GM18861 (cell line): ENCODE measurements around the gene CCK.

Experiments
- ATAC-seq: cut with Tn5 transposase; IDR thresholded peaks from one replicate; pipeline ENCODE4 v1.9.1; 2021; ENCODE audit not compliant: unreplicated experiment

The CCK gene

DNA sequence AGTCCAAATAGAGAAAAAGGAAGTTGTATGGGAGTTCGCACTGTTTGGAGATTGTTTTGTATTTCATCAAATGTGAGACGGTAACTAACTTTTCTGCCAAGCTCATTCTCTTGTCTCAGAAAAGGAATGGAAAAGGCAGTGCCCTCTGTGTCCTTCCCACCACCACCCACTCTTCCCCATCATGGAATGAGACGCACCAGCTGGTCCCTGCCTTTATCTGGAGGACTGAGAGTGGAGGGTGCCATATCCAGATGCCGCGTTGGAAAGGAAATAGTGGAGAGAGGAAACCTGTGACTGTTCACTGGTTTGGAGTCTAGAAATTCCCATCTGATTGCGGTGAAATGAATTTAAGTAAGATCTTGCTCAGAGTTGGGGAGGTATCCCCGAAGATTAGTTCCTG, 3.7 kb upstream of the CCK start:
- no peak for ATAC-seq

DNA sequence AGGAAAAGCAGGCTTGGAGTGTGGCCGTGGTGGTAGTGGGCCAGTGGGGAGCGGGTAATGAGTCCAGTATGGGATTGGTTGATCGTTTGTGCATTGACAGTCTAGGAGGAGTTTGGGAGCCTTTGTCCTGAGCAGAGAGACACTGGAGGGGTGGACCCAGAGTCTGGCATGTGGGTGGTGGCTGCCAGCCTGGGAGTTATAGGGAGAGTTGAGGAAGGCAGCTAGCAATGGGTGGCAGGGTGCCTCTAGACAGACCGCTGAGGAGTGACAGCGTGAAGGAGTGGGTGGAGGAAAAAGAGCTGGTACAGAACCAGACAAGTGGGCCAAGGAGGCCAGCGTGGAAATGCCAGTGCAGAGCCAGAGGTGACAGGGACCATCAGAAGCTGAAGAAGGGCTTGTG, 1.9 kb upstream of the CCK start:
- ATAC-seq: no peak

DNA sequence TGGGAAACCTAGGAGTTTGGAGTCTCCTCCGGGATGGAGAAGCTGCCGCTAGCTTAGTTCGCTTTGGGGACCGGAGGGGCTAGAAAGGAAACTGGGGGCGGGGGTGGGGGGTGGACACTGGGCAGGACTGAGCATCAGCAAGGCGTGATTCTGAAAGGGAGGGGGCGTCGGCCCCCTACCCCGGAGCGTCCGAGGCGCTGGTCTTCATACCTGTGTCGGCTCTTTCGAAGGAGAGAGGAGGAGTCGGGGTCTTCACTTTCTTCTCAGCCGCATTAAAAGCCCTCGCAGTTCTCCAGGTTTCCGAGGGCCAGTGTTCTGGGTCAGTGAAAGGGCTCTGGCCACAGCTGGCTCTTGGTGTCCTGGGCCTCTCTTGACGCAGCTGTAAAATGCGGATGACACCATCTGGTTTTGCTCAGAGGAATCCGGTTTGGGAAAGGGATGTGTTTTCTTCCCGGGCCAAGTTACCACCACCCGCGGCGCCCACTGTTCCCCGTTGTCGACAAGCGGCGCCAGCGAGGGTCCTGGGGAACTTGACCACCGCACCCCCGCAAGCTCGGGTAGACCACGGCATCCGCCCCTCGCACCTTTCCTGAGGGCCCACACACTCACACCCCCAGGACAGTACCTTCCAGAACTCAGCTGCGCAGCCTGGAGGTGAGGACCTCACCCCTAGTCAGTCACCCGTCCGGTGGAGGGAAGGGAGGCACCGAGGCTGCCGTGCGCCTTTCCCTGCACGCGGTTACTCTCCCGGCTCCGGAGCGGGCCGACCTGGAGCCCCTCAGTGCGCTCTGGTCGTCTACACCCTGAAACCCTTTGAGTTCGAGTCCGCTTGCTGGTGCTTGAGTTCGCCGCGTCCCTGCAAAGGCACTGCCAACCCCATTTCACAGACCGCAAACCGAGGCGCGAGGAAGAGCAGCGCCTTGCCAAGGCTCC, 660 bp downstream of the CCK start:
- ATAC-seq: no peak

DNA sequence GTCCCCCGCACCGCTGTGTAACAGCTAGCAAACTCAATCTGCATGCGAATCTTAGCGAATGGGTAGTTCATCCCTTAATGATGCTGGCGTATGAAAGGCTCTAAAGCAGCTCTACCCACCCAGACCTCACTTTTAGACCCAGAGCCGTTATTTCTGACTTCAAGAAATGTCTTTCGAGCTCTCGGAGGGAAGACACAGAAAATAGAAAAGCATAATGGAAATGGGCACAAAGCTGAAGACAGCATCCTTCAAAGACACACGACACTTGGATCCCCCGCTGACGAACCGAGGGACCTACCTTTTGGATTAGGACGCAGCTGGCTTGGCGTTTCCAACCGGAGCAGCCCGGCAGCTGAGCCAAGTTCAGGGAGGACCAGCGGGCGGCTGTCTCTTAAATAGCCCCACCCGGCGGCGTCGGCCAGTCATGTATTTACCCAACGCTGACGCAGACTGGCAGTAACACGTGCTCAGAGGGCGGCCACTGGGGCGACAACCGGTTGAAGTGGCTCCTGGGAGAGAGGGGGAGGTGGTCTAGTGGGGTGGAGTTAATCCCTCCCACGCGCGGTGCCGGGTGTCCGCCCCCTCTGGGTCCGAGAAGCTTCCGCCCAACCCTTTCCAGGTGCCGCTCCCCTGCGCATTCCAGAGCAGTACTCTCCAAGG, 1.5 kb downstream of the CCK start:
- ATAC-seq: no peak

DNA sequence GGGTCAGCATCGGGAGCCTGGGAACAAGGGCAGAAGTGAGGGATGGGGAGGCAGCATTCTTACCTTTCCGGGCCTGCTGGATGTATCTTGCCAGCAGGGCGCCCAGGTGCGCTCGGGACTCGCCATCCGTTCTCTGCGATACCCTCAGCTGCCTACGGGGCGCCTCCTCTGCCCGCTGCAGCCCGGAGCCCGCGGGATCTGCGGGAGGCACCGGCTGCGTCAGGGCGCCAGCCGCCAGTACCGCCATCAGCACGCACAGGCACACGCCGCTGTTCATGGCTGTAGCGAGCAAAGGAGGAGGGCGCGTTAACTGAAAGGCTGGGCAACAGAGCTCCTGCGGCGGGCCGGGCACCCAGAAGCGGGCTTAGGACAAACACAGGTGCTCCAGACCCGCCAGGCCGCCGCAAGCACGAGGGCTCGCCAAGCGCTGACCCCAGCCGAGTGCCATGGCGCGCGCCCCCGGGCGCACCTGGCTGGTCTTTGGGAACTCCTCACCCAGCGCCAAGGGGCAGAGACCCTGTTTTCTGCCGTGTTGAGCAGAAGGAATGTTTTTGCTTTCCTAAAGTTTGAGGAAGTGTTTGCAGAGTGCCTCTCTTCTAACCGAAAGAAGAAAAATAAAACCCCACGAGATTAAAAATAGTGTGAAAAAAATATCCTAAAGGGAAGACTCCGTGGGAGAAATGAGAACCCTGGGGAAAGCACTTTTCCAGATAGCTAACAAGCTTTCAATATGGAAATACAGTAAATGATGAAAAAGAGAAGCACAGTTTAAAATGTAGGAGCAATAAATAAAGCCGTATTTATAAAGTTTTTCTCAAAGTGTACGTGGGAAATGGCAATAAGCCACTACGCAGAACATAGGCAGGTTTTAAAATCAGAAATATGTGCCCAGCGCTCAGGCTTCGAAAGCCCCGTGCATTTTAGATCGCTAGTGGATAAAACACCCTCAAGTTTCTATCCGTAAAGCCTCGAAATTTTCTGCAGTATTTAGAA, 2.3 kb downstream of the CCK start:
- ATAC-seq: no peak

DNA sequence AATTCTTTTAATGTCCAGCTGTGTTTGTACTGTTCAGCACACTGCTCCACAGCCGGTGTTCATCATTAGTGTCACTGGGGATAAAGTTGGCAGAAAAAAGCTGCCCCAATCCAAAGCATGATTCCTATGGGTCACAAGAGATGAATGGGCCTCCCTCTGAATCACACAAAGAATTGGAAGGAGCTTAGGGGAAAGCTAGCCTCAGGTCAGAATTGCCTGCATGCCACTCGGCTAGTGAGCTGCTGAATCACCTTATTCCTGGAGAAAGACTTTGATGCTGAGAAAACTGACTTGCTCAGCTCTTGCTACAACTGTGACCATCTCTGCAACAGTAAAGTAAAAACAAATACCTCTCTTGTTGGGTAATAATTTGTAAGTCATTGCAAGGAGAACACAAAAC, 3.5 kb downstream of the CCK start:
- no peak for ATAC-seq

DNA sequence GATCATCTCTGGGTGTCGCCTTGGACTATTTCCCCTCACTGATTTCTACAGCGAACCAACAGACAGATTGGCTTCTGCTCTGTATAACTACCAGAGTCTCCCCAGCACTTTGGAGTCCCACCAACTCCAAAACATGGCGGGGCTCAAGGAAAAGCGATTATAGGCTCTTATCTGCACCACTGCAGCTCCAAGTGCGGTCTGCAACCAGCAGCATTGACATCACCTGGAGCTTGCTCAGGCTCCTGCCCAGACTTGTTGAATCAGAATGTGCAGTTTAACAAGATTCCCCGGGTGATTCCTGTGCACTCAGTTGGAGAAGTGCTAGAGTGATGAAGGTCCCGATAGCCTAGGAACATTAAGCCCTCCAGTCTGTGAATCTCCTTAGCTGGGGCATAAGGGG, 9.0 kb downstream of the CCK start:
- ATAC-seq: no peak

DNA sequence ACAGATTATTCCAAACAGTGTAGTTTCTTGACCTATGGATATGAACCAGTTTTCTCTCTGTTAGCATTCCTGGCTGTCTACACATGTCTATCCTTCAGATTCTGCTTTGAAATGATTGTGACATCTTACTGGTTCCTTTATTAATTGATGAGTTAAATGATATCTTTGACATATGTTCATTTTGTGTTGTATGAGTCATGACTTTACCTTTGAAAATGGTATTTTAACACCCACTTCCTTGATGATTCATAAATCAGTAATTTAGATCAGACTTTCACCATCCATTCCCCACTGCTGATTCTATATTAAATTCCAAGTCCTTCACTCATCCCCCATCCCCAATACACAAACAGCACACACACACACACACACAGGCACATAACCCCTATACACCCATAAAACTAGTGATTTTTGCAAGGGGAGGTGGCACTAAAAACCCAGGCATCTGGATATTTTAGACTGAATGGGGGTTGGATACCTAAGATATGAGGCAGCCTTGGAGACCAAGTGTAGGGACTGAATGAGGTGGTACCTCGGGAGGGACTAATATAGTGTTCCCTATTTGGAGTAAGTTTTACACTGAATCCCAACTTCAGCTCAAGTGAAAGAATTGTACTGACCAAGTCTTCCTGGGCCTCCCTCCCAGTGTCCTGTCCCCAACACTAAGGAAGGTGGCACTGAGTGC, 9.7 kb downstream of the CCK start:
- no peak for ATAC-seq

DNA sequence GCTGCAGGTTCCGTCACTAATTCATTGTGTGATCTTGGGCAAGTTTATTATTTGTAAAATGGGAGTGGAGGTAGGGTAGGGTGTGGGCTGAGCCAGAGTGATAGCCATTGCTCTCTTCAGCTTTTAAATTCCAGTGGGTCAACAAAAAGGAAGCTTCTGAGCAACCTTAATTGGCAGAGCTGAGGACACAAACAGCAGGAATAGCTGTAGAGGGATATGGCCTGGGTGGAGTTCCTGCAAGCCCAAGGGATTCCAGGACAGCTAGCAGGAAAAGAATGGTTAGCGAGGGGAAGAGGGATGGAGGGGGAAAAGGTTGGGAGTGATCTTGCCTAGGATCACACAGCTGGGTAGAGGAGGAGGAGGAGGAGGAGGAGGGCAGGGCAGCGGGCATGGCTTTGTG, 11.4 kb downstream of the CCK start:
- no peak for ATAC-seq

DNA sequence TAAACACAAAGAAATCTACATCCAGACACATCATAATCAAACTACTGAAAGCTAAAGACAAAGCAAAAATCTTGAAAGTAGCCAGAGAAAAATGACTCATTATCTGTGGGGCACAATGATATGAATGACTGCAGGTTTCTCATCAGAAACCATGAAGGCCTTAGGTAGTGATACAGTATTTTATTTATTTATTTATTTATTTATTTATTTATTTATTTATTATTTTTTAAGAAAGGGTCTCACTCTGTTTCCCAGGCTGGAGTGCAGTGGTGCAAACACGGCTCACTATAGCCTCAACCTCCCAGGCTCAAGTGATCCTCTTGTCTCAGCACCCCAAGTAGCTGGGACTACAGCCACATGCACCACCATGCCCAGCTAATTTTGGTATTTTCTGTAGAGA, 15.2 kb downstream of the CCK start:
- no peak for ATAC-seq

DNA sequence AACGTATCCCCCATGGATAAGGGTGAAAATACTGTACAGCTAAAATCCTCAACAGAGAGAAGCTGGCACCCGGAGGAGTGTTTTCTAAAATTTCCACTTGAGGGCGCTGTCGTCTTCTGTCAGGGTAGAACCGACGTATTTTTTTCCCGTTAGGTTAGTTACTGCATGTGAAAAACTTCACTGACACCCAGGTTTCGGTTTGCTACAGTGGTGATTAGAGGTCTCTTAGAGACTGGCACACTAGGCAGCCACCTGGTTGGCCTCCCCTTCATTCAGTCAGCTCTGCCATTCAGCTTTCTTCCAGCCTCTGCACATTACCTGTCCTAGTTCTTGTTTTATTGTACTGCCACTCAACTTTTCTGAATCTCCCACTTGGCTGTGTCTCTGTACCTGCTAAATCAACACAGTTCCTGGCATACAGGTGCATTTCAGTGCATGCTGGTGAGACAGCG, 18.4 kb downstream of the CCK start:
- peak; percentile 56 for ATAC-seq

DNA sequence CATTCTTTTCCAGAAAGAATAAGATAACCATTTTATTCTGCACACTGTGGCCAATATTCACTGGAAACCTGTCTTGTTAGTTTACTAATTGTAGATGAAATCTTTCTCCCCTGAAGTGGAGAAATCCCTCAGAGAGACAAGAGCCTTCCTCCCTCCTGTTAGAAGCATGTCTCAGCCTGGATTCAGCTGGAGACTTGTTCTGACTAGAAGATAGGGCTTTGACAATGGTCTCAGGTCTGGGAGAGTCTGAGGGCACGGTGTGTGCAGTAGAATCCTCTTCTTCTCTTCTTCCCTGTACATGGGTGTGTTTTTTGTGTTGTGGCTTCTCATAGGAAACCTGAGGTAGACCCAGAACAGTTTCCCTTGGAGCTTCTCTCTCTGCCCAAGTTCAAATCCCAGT, 19.9 kb downstream of the CCK start:
- ATAC-seq: no peak

DNA sequence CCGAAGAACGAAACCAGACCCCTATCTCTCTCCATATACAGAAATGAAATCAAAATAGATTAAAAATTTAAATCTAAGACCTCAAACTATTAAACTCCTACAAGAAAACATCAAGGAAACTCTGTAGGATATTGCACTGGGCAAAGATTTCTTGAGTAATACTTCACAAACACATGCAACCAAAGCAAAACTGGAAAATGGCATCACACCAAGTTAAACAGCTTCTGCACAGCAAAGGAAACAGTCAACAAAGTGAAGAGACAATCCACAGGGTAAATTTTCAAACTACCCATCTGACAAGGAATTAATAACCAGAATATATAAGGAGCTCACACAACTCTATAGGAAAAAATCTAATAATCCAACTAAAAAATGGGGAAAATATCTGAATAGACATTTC, 29.4 kb downstream of the CCK start:
- ATAC-seq: no peak

DNA sequence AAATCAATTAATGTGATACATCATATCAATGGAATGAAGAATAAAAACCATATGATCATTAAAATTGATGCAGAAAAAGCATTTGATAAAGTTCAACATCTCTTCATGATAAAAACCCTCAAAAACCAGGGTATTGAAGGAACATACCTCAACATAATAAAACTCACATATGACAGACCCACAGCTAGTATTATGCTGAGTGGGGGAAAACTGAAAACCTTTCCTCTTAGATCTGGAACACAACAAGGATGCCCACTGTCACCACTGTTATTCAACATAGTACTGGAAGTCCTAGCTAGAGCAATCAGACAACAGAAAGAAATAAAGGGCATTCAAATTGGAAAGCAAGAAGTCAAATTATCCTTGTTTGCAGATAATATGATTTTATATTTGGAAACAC, 30.5 kb downstream of the CCK start:
- no peak for ATAC-seq

DNA sequence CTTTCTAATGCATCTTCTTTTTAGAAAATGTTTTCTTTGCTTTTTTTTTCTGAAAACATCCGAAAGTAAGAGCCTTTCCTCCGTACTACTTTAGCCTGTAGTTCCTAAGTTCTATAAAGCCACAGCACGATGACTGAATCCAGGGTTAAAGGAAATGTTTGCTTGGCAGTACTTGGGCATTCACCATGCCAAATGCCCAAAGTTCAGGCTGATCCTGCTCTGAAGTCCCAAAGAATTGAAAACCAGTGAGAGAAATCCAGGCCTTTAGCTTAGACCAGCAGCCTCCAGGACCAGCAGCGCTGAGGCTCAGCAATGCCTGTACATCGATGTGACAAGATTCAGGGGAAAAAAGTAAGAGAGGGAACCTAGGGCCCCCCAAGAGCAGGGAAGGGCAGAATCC, 35.1 kb downstream of the CCK start:
- no peak for ATAC-seq

DNA sequence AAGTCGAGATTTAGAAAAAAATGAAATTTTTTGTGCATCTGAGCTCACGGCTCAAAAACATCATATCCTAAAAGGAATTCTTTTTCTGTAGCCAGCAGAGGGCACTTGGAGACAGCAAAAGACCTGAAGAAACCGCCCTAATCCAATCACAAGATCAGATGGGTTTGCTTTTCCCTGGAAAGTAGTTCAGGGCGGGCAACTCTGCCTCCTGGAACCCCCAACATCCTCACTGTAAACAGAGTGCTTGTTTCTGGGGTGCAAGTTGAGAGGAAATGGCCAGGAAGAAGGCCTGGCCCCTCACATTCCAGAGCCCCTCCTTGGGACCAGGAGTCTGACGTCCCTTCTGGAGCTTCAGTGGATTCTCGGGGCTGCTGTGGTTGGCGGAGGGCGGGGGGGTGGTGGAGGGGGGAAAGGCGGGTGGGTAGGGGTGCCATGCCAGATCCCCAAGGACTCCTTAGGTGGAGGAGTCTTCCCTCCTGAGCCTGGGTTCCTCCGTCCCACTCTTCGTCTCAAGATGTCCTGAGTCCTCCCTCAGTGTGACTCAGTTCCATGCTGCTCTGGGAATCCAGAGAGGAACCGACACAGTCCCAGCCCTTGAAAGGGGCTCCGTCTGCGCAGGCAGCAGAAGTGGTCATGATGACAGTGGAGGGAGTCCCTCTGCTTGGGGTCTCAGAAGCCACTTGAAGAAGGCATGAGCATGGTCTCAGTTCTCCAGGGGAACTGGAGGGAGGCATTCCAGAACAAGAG, 35.9 kb downstream of the CCK start:
- no peak for ATAC-seq

DNA sequence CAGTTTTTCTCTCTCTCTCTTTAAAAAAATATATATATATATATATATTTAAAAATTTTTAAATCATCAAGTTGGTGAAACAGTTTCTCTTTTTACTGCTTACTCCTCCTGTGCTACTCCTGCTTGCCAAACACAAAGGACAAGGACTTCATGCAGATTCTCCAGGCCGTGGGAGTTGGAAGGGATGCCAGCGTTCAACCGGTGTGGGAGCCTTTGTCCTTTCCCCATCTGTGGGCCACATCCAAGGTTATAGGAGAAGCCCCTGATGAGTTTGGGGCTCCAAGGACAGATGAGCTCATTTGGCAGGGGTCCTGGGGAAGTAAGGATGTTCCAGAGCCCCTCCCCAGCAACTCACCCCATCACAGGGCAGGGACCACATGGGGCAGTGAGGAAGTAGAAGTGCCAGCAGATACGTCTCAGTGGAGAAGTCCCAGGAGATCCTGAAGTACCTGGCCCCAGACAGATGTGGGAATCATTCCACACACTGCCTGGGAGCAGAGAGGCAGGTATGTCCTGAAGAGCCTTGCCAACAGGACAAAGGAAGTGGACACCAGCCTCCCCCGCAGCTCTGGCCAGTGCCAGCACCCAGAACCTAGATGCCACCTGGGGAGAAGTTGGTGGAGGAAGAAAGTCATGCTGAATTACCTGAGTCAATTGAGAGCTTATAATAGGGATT, 36.6 kb downstream of the CCK start:
- no peak for ATAC-seq

DNA sequence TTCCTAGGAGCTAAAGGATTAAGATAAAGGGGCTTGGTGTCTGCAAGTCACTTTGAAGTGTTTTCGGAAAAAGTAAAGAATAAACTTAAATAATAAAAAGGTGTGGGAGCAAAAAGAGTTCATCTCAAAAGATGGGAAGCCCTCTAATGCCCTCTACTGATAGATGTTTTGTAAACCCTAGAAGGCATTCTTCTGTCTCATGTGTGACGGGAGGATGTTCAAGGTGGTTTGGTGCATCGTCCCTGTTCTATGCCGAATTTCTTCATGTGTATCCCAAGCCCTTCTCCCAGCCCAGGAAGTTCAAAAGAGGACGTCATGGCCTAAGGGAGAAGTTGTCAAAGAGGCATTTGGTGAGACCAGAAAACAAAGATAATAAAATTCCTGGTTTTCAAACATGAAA, 37.2 kb downstream of the CCK start:
- no peak for ATAC-seq
